ENCODE measurements around the gene RUSC2.
"Not testable (repeated sequence)": the region's sequence is repeated elsewhere in the genome, so short reads cannot be mapped to it uniquely, and the experiment has no call there.

RUSC2 gene

GRCh38 chr9:35526087-35526801, 36.3 kb downstream of the RUSC2 start:
- no peak for DNase-seq

- DNase-seq: no peak
Measured at GRCh38 chr9:35529161-35529823, 39.4 kb downstream of the RUSC2 start.

- no peak for DNase-seq
Measured at GRCh38 chr9:35533398-35533797, 43.5 kb downstream of the RUSC2 start.

GRCh38 chr9:35534921-35535320, 45.0 kb downstream of the RUSC2 start:
- DNase-seq: not testable (repeated sequence)

- DNase-seq: no peak
Measured at GRCh38 chr9:35537913-35538312, 48.0 kb downstream of the RUSC2 start.

- DNase-seq: no peak
Measured at GRCh38 chr9:35538361-35539234, 48.7 kb downstream of the RUSC2 start.
